Activated naive CD4-positive, alpha-beta T cell (primary cell): ENCODE results near the gene STXBP5L.
"Not testable (repeated sequence)": the region's sequence is repeated elsewhere in the genome, so short reads cannot be mapped to it uniquely, and the experiment has no call there.

Experiments
- DNase-seq, 4 experiments: peaks; one replicate each; lab custom pipeline; 2025; lab: John Stamatoyannopoulos, UW

The STXBP5L gene

GRCh38 chr3:120908030-120908794, at the start of gene STXBP5L:
Gene STXBP5L, plus strand, starts transcription at chr3:120908205. Its CDS starts 1,374 bp downstream, at chr3:120909579.
- no peak for DNase-seq

- no peak for DNase-seq
Observed at GRCh38 chr3:120858521-120858920, 49.5 kb upstream of the STXBP5L start.

GRCh38 chr3:120864541-120864940, 43.5 kb upstream of the STXBP5L start:
- DNase-seq: no peak

- no peak for DNase-seq
Observed at GRCh38 chr3:120875507-120875906, 32.5 kb upstream of the STXBP5L start.

GRCh38 chr3:120875989-120876388, 32.0 kb upstream of the STXBP5L start:
- DNase-seq: no peak

- DNase-seq: no peak
Observed at GRCh38 chr3:120879411-120879810, 28.6 kb upstream of the STXBP5L start.

- no peak for DNase-seq
Observed at GRCh38 chr3:120892921-120893320, 15.1 kb upstream of the STXBP5L start.

- DNase-seq: no peak
Observed at GRCh38 chr3:120894316-120895057, 13.5 kb upstream of the STXBP5L start.

GRCh38 chr3:120901716-120902115, 6.3 kb upstream of the STXBP5L start:
- not testable (repeated sequence) for DNase-seq

- no peak for DNase-seq
Observed at GRCh38 chr3:120903221-120903620, 4.8 kb upstream of the STXBP5L start.

- no peak for DNase-seq
Observed at GRCh38 chr3:120907659-120908029, 361 bp upstream of the STXBP5L start.

- DNase-seq: no peak
Observed at GRCh38 chr3:120908795-120909601, 993 bp downstream of the STXBP5L start.

GRCh38 chr3:120909602-120909878, 1.5 kb downstream of the STXBP5L start:
- no peak for DNase-seq

GRCh38 chr3:120926146-120926545, 18.1 kb downstream of the STXBP5L start:
- no peak for DNase-seq

- no peak for DNase-seq
Observed at GRCh38 chr3:120928991-120929390, 21.0 kb downstream of the STXBP5L start.

- DNase-seq: no peak
Observed at GRCh38 chr3:120931593-120931992, 23.6 kb downstream of the STXBP5L start.

- DNase-seq: no peak
Observed at GRCh38 chr3:120956143-120956542, 48.1 kb downstream of the STXBP5L start.

- DNase-seq: no peak
Observed at GRCh38 chr3:120982608-120983320, 74.8 kb downstream of the STXBP5L start.

- DNase-seq: no peak
Observed at GRCh38 chr3:120983321-120983665, 75.3 kb downstream of the STXBP5L start.

- no peak for DNase-seq
Observed at GRCh38 chr3:120983841-120984240, 75.8 kb downstream of the STXBP5L start.

- DNase-seq: no peak
Observed at GRCh38 chr3:120985242-120985641, 77.2 kb downstream of the STXBP5L start.

- DNase-seq: no peak
Observed at GRCh38 chr3:120988994-120989393, 81.0 kb downstream of the STXBP5L start.
